ENCODE results near the gene ELMO1.

Gene ELMO1

GRCh38 chr7:37363536-37364491 lies 84.8 kb downstream of the ELMO1 start:
- DNase-seq, result no peak

GRCh38 chr7:37362802-37363201 lies 85.9 kb downstream of the ELMO1 start:
- no peak for DNase-seq

- no peak for DNase-seq
Observed at GRCh38 chr7:37360484-37360883, 88.2 kb downstream of the ELMO1 start.

GRCh38 chr7:37359662-37360444 lies 88.8 kb downstream of the ELMO1 start:
- no peak for DNase-seq

- DNase-seq, result no peak
Observed at GRCh38 chr7:37359180-37359579, 89.5 kb downstream of the ELMO1 start.

- no peak for DNase-seq
Observed at GRCh38 chr7:37357637-37357996, 91.0 kb downstream of the ELMO1 start.

GRCh38 chr7:37356911-37357636 lies 91.6 kb downstream of the ELMO1 start:
- no peak for DNase-seq

- peak; percentile 60 for DNase-seq
Observed at GRCh38 chr7:37354656-37355131, 94.0 kb downstream of the ELMO1 start.

GRCh38 chr7:37353949-37354655 lies 94.6 kb downstream of the ELMO1 start:
- DNase-seq, result no peak

GRCh38 chr7:37352974-37353948 lies 95.4 kb downstream of the ELMO1 start:
- DNase-seq, result peak; percentile 75

GRCh38 chr7:37352251-37352880 lies 96.3 kb downstream of the ELMO1 start:
- DNase-seq, result no peak

- DNase-seq, result no peak
Observed at GRCh38 chr7:37351716-37352115, 96.9 kb downstream of the ELMO1 start.

- no peak for DNase-seq
Observed at GRCh38 chr7:37349979-37350590, 98.6 kb downstream of the ELMO1 start.

GRCh38 chr7:37348982-37349381 lies 99.7 kb downstream of the ELMO1 start:
- DNase-seq, result no peak

- DNase-seq, result no peak
Observed at GRCh38 chr7:37346761-37347160, 101.9 kb downstream of the ELMO1 start.

GRCh38 chr7:37344886-37345579 lies 103.6 kb downstream of the ELMO1 start:
- peak; percentile 31 for DNase-seq

- peak; percentile 76 for DNase-seq
Observed at GRCh38 chr7:37342688-37343471, 105.8 kb downstream of the ELMO1 start.

GRCh38 chr7:37342176-37342687 lies 106.4 kb downstream of the ELMO1 start:
- no peak for DNase-seq

Data from CD4-positive, alpha-beta T cell treated with Interleukin-17A for 4 hours (primary cell).